Measurements from ENCODE around the gene NUP210L. TPM values are rescaled to one million over a fixed set of nuclear protein-coding genes. Genes with fewer than 3 reads are reported as not detected.

NUP210L gene
- total and polyA plus RNA-seq, 9 of the 15 experiments (the other 6 are each of a cell fraction or from before 2014, with no cell fraction given): 0.01 to 0.04 TPM; not detected in 7

- TF ChIP-seq PBX2 (CRISPR knock-in tag; IDR thresholded peaks at IDR 0.05; ENCODE audit: low read depth) (no peak), PBX2 (tag; conservative IDR thresholded peaks at IDR 0.05; ENCODE audit: low read depth) (no peak), TFAM (CRISPR knock-in tag; conservative IDR thresholded peaks at IDR 0.05) (no peak), TCF15 (CRISPR knock-in tag; IDR thresholded peaks at IDR 0.05) (no peak), JUN (IDR thresholded peaks at IDR 0.05; ENCODE audit: borderline replicate concordance, low read depth, low read length) (no peak), JUN (CRISPR knock-in tag; IDR thresholded peaks at IDR 0.05; ENCODE audit: borderline replicate concordance) (no peak), CBX3 (IDR thresholded peaks at IDR 0.05; ENCODE audit: borderline replicate concordance in 1 of 2, low read length in 2 of 2) (peak in 1 of 2 experiments; percentile 44; a peak in 1 of 3 replicates), CHD1 (IDR thresholded peaks at IDR 0.05; ENCODE audit: low read length) (no peak), FOXA3 (CRISPR knock-in tag; conservative IDR thresholded peaks at IDR 0.05 in 1 of 2, IDR thresholded peaks at IDR 0.05 in 1 of 2) (no peak), POLR2A (conservative IDR thresholded peaks at IDR 0.05) (peak; percentile 41; the same call in 1 of the 2 replicates), TAF15 (IDR thresholded peaks at IDR 0.05; ENCODE audit: low read depth, low read length) (no peak), SMAD2 (IDR thresholded peaks at IDR 0.05; ENCODE audit: low read depth, low read length) (no peak), ZBTB5 (IDR thresholded peaks at IDR 0.05) (no peak), DPF2 (IDR thresholded peaks at IDR 0.05) (0 out of 2 replicates have a peak, but pooled peaks have one; percentile 32)
- TF ChIP-seq, protein P1, sequence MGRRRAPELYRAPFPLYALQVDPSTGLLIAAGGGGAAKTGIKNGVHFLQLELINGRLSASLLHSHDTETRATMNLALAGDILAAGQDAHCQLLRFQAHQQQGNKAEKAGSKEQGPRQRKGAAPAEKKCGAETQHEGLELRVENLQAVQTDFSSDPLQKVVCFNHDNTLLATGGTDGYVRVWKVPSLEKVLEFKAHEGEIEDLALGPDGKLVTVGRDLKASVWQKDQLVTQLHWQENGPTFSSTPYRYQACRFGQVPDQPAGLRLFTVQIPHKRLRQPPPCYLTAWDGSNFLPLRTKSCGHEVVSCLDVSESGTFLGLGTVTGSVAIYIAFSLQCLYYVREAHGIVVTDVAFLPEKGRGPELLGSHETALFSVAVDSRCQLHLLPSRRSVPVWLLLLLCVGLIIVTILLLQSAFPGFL (CRISPR knock-in tag; IDR thresholded peaks at IDR 0.05): no peak
- TF ChIP-seq, protein P2, sequence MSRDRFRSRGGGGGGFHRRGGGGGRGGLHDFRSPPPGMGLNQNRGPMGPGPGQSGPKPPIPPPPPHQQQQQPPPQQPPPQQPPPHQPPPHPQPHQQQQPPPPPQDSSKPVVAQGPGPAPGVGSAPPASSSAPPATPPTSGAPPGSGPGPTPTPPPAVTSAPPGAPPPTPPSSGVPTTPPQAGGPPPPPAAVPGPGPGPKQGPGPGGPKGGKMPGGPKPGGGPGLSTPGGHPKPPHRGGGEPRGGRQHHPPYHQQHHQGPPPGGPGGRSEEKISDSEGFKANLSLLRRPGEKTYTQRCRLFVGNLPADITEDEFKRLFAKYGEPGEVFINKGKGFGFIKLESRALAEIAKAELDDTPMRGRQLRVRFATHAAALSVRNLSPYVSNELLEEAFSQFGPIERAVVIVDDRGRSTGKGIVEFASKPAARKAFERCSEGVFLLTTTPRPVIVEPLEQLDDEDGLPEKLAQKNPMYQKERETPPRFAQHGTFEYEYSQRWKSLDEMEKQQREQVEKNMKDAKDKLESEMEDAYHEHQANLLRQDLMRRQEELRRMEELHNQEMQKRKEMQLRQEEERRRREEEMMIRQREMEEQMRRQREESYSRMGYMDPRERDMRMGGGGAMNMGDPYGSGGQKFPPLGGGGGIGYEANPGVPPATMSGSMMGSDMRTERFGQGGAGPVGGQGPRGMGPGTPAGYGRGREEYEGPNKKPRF (IDR thresholded peaks at IDR 0.05; ENCODE audit: low read depth, low read length): no peak
Observed at GRCh38 chr1:153946622-153947241, 208.1 kb downstream of the NUP210L start, which contains the start of gene DENND4B (continued).

Data from K562 (cell line).